Smooth muscle cell (in vitro differentiated cells): ENCODE measurements around the gene DEPDC5. TPM values are rescaled to one million over a fixed set of nuclear protein-coding genes. Genes with fewer than 3 reads are reported as not detected.
"Not testable (repeated sequence)": the region's sequence is repeated elsewhere in the genome, so short reads cannot be mapped to it uniquely, and the experiment has no call there.

Experiments
- DNase-seq: peaks from one replicate; lab custom pipeline; 2025; ENCODE audit not compliant: unreplicated experiment; lab: John Stamatoyannopoulos, UW
- H2AFZ ChIP-seq: fragments of 200-600 bp; sonication (generic); 2 replicates; pipeline ENCODE4 v1.6.0; 2016; ENCODE audit warnings: antibody characterized with exemption, low read depth, mild to moderate bottlenecking
- H3F3A ChIP-seq: fragments of 200-600 bp; sonication (generic); 2 replicates; pipeline ENCODE4 v1.6.0; 2017; ENCODE audit warnings: antibody characterized with exemption, low read depth
- H3K27ac ChIP-seq: fragments of 200-600 bp; sonication (generic); 2 replicates; pipeline ENCODE4 v1.5.1; 2016; ENCODE audit warnings: low read depth, mild to moderate bottlenecking
- H3K27me3 ChIP-seq: fragments of 200-600 bp; sonication (generic); 2 replicates; pipeline ENCODE4 v1.6.1; 2016; ENCODE audit warnings: low read depth, mild to moderate bottlenecking
- H3K36me3 ChIP-seq: fragments of 200-600 bp; sonication (generic); 2 replicates; pipeline ENCODE4 v1.5.1; 2016; ENCODE audit warnings: low read depth
- H3K4me1 ChIP-seq: fragments of 200-600 bp; sonication (generic); 2 replicates; pipeline ENCODE4 v1.5.1; 2016; ENCODE audit warnings: low read depth
- H3K4me2 ChIP-seq: fragments of 200-600 bp; sonication (generic); 2 replicates; pipeline ENCODE4 v1.6.0; 2016; ENCODE audit warnings: mild to moderate bottlenecking
- H3K4me3 ChIP-seq: fragments of 200-600 bp; sonication (generic); 2 replicates; pipeline ENCODE4 v1.5.1; 2016; ENCODE audit warnings: mild to moderate bottlenecking
- H3K79me2 ChIP-seq: fragments of 200-600 bp; sonication (generic); 2 replicates; pipeline ENCODE4 v1.6.0; 2016; ENCODE audit warnings: low read depth, mild to moderate bottlenecking
- H3K9ac ChIP-seq: fragments of 200-600 bp; sonication (generic); 2 replicates; pipeline ENCODE4 v1.6.0; 2016; ENCODE audit warnings: low read depth
- H3K9me3 ChIP-seq: fragments of 200-600 bp; sonication (generic); replicated peaks from 2 replicates; pipeline ENCODE4 v1.5.1; 2016; ENCODE audit warnings: low read depth
- H4K20me1 ChIP-seq: fragments of 200-600 bp; sonication (generic); 2 replicates; pipeline ENCODE4 v1.6.0; 2016; ENCODE audit warnings: low read depth
- CTCF ChIP-seq: fragments of 200-600 bp; sonication (generic); IDR thresholded peaks from 2 replicates; pipeline ENCODE4 v1.5.1; 2017; ENCODE audit warnings: borderline replicate concordance, mild to moderate bottlenecking, antibody characterized with exemption; ENCODE audit not compliant: insufficient read depth, poor library complexity, severe bottlenecking
- WGBS: methylation state at CpG from one replicate; pipeline ENCODE4 v1.1.7; 2016; ENCODE audit warnings: low lambda C conversion rate; 5-methylcytosine and 5-hydroxymethylcytosine counted together
- polyA plus RNA-seq: library from polyadenylated mRNA; unstranded; fragments of >200 nt; fragmentation: Nextera tagmentation; extraction: Ambion mirVana; gene quantifications from 2 replicates; pipeline ENCODE4 v1.2.1, GENCODE V29; 2016
- total RNA-seq: library from RNA; depleted of rRNA; stranded (reverse); fragments of >200 nt; gene quantifications from 2 replicates; pipeline ENCODE4 v1.2.3, GENCODE V29; 2014

DEPDC5 gene
- 11.6 and 22.3 TPM in 2 replicates for total RNA-seq
- polyA plus RNA-seq, result 8.5 and 10.2 TPM in 2 replicates

GRCh38 chr22:31753634-31754501 is at the start of gene DEPDC5:
Gene DEPDC5 (plus strand): TSS chr22:31754019. CDS start chr22:31754922, 903 bp downstream.
- H3K9ac ChIP-seq, result peak within 1 kb of the TSS; percentile 84
- peak; percentile 85 for DNase-seq
- H3K27me3 ChIP-seq, result no peaks in the 10 kb centered on the region
- H3K4me3 ChIP-seq, result peak within 1 kb of the TSS; percentile 60
- no peaks in the 10 kb centered on the region for H3K9me3 ChIP-seq
- 4% methylated on average over 26 of the region's 65 CpGs for WGBS
- H2AFZ ChIP-seq, result peak within 1 kb of the TSS; percentile 81
- no peaks in the 10 kb centered on the region for H3K36me3 ChIP-seq
- peaks cover 5% of the 10 kb centered on the region for H3F3A ChIP-seq
- no peak for TF ChIP-seq CTCF
- H3K27ac ChIP-seq, result peak within 1 kb of the TSS; percentile 89
- H3K4me2 ChIP-seq, result peak within 1 kb of the TSS; percentile 91
- H3K79me2 ChIP-seq, result peaks cover 7% of the 10 kb centered on the region
- peaks cover 24% of the 10 kb centered on the region for H3K4me1 ChIP-seq
- H4K20me1 ChIP-seq, result no peaks in the 10 kb centered on the region

GRCh38 chr22:31707519-31707918 is 46.3 kb upstream of the DEPDC5 start:
- no peak for TF ChIP-seq CTCF
- no peaks in the 10 kb centered on the region for H3F3A ChIP-seq
- H2AFZ ChIP-seq, result no peak overlapping the region
- no peaks in the 10 kb centered on the region for H3K4me1 ChIP-seq
- H3K9me3 ChIP-seq, result no peaks in the 10 kb centered on the region
- H3K4me3 ChIP-seq, result no peak overlapping the region
- peaks cover 12% of the 10 kb centered on the region for H3K79me2 ChIP-seq
- H3K9ac ChIP-seq, result no peak overlapping the region
- no peak overlapping the region for H3K4me2 ChIP-seq
- H4K20me1 ChIP-seq, result peaks cover 17% of the 10 kb centered on the region
- no peaks in the 10 kb centered on the region for H3K27me3 ChIP-seq
- H3K36me3 ChIP-seq, result no peaks in the 10 kb centered on the region
- WGBS, result 98% methylated on average over 8 of the region's 8 CpGs
- DNase-seq, result no peak
- no peak overlapping the region for H3K27ac ChIP-seq

GRCh38 chr22:31711226-31711625 is 42.6 kb upstream of the DEPDC5 start:
- WGBS, result 82% methylated on average over 12 of the region's 12 CpGs
- H4K20me1 ChIP-seq, result peaks cover 14% of the 10 kb centered on the region
- not testable (repeated sequence) for H3K4me2 ChIP-seq, H3K27ac ChIP-seq, H3K4me3 ChIP-seq, H3K27me3 ChIP-seq, H2AFZ ChIP-seq, H3K9me3 ChIP-seq, H3K9ac ChIP-seq, DNase-seq, H3K4me1 ChIP-seq, H3F3A ChIP-seq
- peaks cover 11% of the 10 kb centered on the region for H3K36me3 ChIP-seq
- H3K79me2 ChIP-seq, result peaks cover 12% of the 10 kb centered on the region

GRCh38 chr22:31715147-31715778 is 38.6 kb upstream of the DEPDC5 start:
- Histone ChIP-seq H3F3A (no peaks in the 10 kb centered on the region), H3K4me1 (no peaks in the 10 kb centered on the region), H3K79me2 (peaks cover 8% of the 10 kb centered on the region), H3K9ac (no peak overlapping the region), H3K4me3 (no peak overlapping the region), H3K9me3 (no peaks in the 10 kb centered on the region), H3K27me3 (no peaks in the 10 kb centered on the region), H3K27ac (no peak overlapping the region), H2AFZ (no peak overlapping the region), H3K36me3 (peaks cover 24% of the 10 kb centered on the region), H3K4me2 (no peak overlapping the region), H4K20me1 (peaks cover 13% of the 10 kb centered on the region)
- WGBS, result 82% methylated on average over 5 of the region's 5 CpGs
- TF ChIP-seq CTCF, result no peak
- DNase-seq, result no peak
